ENCODE results near the gene RNF207. TPM values are rescaled to one million over a fixed set of nuclear protein-coding genes. Genes with fewer than 3 reads are reported as not detected.

RNF207 gene
- total RNA-seq, 2 donors from 2014 or later = 4.8 to 7.7 TPM

GRCh38 chr1:6167391-6168303, 38.3 kb upstream of the RNF207 start:
- TF ChIP-seq CTCF (conservative IDR thresholded peaks at IDR 0.05) = no peak
- DNase-seq = no peak
- Histone ChIP-seq H3K4me1 (ENCODE audit: control insufficient read depth, insufficient read depth, low read length) (no peaks in the 10 kb centered on the region), H3K9ac (ENCODE audit: extremely low read depth, low read length, poor library complexity, severe bottlenecking) (no peak overlapping the region), H3K27me3 (ENCODE audit: control insufficient read depth, insufficient read depth, low read length, poor library complexity, severe bottlenecking) (no peaks in the 10 kb centered on the region), H3K36me3 (ENCODE audit: control insufficient read depth, insufficient read depth, low read length) (no peaks in the 10 kb centered on the region), H3K4me3 (ENCODE audit: low read length) (no peak overlapping the region), H3K9me3 (ENCODE audit: control insufficient read depth, low read length) (no peaks in the 10 kb centered on the region), H3K27ac (ENCODE audit: low read depth, low read length) (no peak overlapping the region)
- no peak overlapping the region for H3K4me3 Mint-ChIP-seq
- no peaks in the 10 kb centered on the region for H3K36me3 Mint-ChIP-seq (ENCODE audit: low read depth)
- H3K27me3 Mint-ChIP-seq (ENCODE audit: insufficient read depth) = no peaks in the 10 kb centered on the region
- H3K27ac Mint-ChIP-seq = no peak overlapping the region
- WGBS, 2 experiments (ENCODE audit: insufficient coverage in 1 of 2, insufficient read length in 1 of 2) = 90 to 92% methylated on average over 27 to 34 of the region's 34 CpGs
- H3K4me1 Mint-ChIP-seq = no peaks in the 10 kb centered on the region
- no peaks in the 10 kb centered on the region for H3K9me3 Mint-ChIP-seq

GRCh38 chr1:6168947-6169586, 36.9 kb upstream of the RNF207 start:
- Mint-ChIP-seq H3K9me3 (no peaks in the 10 kb centered on the region), H3K4me3 (no peak overlapping the region), H3K27me3 (ENCODE audit: insufficient read depth) (no peaks in the 10 kb centered on the region), H3K36me3 (ENCODE audit: low read depth) (no peaks in the 10 kb centered on the region), H3K4me1 (no peaks in the 10 kb centered on the region), H3K27ac (no peak overlapping the region)
- Histone ChIP-seq H3K4me3 (ENCODE audit: low read length) (no peak overlapping the region), H3K4me1 (ENCODE audit: control insufficient read depth, insufficient read depth, low read length) (no peaks in the 10 kb centered on the region), H3K9me3 (ENCODE audit: control insufficient read depth, low read length) (no peaks in the 10 kb centered on the region), H3K27me3 (ENCODE audit: control insufficient read depth, insufficient read depth, low read length, poor library complexity, severe bottlenecking) (no peaks in the 10 kb centered on the region), H3K27ac (ENCODE audit: low read depth, low read length) (no peak overlapping the region), H3K36me3 (ENCODE audit: control insufficient read depth, insufficient read depth, low read length) (no peaks in the 10 kb centered on the region), H3K9ac (ENCODE audit: extremely low read depth, low read length, poor library complexity, severe bottlenecking) (no peak overlapping the region)
- DNase-seq = no peak
- TF ChIP-seq CTCF (conservative IDR thresholded peaks at IDR 0.05) = no peak
- 68 to 86% methylated on average over 7 to 18 of the region's 18 CpGs for WGBS, 2 experiments (ENCODE audit: insufficient coverage in 1 of 2, insufficient read length in 1 of 2)

GRCh38 chr1:6170116-6170741, 35.7 kb upstream of the RNF207 start:
- 88 to 91% methylated on average over 4 to 16 of the region's 16 CpGs for WGBS, 2 experiments (ENCODE audit: insufficient coverage in 1 of 2, insufficient read length in 1 of 2)
- Histone ChIP-seq H3K36me3 (ENCODE audit: control insufficient read depth, insufficient read depth, low read length) (no peaks in the 10 kb centered on the region), H3K27me3 (ENCODE audit: control insufficient read depth, insufficient read depth, low read length, poor library complexity, severe bottlenecking) (no peaks in the 10 kb centered on the region), H3K27ac (ENCODE audit: low read depth, low read length) (no peak overlapping the region), H3K9ac (ENCODE audit: extremely low read depth, low read length, poor library complexity, severe bottlenecking) (no peak overlapping the region), H3K4me3 (ENCODE audit: low read length) (no peak overlapping the region), H3K9me3 (ENCODE audit: control insufficient read depth, low read length) (no peaks in the 10 kb centered on the region), H3K4me1 (ENCODE audit: control insufficient read depth, insufficient read depth, low read length) (no peaks in the 10 kb centered on the region)
- H3K4me3 Mint-ChIP-seq = no peak overlapping the region
- no peak for TF ChIP-seq CTCF (conservative IDR thresholded peaks at IDR 0.05)
- H3K36me3 Mint-ChIP-seq (ENCODE audit: low read depth) = no peaks in the 10 kb centered on the region
- no peak overlapping the region for H3K27ac Mint-ChIP-seq
- no peaks in the 10 kb centered on the region for H3K9me3 Mint-ChIP-seq
- H3K4me1 Mint-ChIP-seq = no peaks in the 10 kb centered on the region
- no peak for DNase-seq
- H3K27me3 Mint-ChIP-seq (ENCODE audit: insufficient read depth) = no peaks in the 10 kb centered on the region

All from endodermal cell (in vitro differentiated cells).